ENCODE data around the gene HDDC2.

- TF ChIP-seq, protein P1, sequence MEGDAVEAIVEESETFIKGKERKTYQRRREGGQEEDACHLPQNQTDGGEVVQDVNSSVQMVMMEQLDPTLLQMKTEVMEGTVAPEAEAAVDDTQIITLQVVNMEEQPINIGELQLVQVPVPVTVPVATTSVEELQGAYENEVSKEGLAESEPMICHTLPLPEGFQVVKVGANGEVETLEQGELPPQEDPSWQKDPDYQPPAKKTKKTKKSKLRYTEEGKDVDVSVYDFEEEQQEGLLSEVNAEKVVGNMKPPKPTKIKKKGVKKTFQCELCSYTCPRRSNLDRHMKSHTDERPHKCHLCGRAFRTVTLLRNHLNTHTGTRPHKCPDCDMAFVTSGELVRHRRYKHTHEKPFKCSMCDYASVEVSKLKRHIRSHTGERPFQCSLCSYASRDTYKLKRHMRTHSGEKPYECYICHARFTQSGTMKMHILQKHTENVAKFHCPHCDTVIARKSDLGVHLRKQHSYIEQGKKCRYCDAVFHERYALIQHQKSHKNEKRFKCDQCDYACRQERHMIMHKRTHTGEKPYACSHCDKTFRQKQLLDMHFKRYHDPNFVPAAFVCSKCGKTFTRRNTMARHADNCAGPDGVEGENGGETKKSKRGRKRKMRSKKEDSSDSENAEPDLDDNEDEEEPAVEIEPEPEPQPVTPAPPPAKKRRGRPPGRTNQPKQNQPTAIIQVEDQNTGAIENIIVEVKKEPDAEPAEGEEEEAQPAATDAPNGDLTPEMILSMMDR (IDR thresholded peaks at IDR 0.05 in 2 of 3, conservative IDR thresholded peaks at IDR 0.05 in 1 of 3; ENCODE audit: borderline replicate concordance in 1 of 3, insufficient read depth in 1 of 3, low read depth in 2 of 3, low read length in 2 of 3), result no peak
- TF ChIP-seq POLR2AphosphoS5 (IDR thresholded peaks at IDR 0.05; ENCODE audit: low read depth, low read length), result no peak
- TF ChIP-seq CEBPB (IDR thresholded peaks at IDR 0.05; ENCODE audit: low read depth), result no peak
- no peak for TF ChIP-seq SP1 (IDR thresholded peaks at IDR 0.05; ENCODE audit: low read depth)
- TF ChIP-seq MAX (IDR thresholded peaks at IDR 0.05), result no peak
- TF ChIP-seq EZH2phosphoT487 (IDR thresholded peaks at IDR 0.05; ENCODE audit: borderline replicate concordance), result no peak
- no peak for TF ChIP-seq POLR2A (IDR thresholded peaks at IDR 0.05; ENCODE audit: borderline replicate concordance, extremely low read depth, insufficient read depth, insufficient read length)
- no peak for TF ChIP-seq ZBTB33 (IDR thresholded peaks at IDR 0.05; ENCODE audit: extremely low read depth, insufficient replicate concordance, low read length)
- no peak for TF ChIP-seq TCF7L2 (IDR thresholded peaks at IDR 0.05; ENCODE audit: borderline replicate concordance, extremely low read depth, insufficient read depth, insufficient read length)
- TF ChIP-seq EZH2 (IDR thresholded peaks at IDR 0.05), result no peak
- no peak for TF ChIP-seq ZNF274 (IDR thresholded peaks at IDR 0.05; ENCODE audit: low read depth, low read length)
- no peak for TF ChIP-seq JUND (IDR thresholded peaks at IDR 0.05)
- TF ChIP-seq REST (IDR thresholded peaks at IDR 0.05; ENCODE audit: low read depth), result no peak
- no peak for TF ChIP-seq EGR1 (IDR thresholded peaks at IDR 0.05; ENCODE audit: low read depth)
Observed at GRCh38 chr6:125246566-125246965, 55.2 kb downstream of the HDDC2 start.

Data from HCT116 (cell line).